ENCODE results near the gene UGT2B28.
"Not testable (repeated sequence)": the region's sequence is repeated elsewhere in the genome, so short reads cannot be mapped to it uniquely, and the experiment has no call there.

DNA sequence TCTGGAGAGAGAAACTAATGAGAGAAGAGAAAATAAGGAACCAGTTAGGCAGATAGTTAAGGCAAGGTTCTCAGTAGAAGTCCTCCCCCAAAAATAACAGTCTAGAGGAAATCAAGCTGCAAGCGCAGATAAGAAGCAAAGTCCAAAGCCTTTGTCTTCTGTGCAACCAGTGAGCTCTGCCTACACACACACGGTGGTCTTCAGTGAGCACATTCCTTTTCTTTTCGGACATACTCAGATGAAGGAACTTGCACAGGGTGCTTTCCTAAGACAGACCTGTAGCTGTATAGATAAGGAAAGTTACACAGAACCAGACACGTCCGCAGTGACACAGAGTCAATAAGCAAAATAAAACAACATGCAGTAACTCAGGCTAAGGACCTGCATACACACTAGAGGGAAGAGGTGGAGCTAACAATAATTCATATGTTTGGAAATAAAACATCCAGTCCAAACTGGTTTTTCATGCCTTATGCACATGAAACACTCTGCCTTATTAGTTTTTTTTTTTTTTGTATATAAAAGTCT lies 29.3 kb downstream of the UGT2B28 start:
- TF ChIP-seq, protein P1, sequence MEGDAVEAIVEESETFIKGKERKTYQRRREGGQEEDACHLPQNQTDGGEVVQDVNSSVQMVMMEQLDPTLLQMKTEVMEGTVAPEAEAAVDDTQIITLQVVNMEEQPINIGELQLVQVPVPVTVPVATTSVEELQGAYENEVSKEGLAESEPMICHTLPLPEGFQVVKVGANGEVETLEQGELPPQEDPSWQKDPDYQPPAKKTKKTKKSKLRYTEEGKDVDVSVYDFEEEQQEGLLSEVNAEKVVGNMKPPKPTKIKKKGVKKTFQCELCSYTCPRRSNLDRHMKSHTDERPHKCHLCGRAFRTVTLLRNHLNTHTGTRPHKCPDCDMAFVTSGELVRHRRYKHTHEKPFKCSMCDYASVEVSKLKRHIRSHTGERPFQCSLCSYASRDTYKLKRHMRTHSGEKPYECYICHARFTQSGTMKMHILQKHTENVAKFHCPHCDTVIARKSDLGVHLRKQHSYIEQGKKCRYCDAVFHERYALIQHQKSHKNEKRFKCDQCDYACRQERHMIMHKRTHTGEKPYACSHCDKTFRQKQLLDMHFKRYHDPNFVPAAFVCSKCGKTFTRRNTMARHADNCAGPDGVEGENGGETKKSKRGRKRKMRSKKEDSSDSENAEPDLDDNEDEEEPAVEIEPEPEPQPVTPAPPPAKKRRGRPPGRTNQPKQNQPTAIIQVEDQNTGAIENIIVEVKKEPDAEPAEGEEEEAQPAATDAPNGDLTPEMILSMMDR (IDR thresholded peaks at IDR 0.05): not testable (repeated sequence)
- TF ChIP-seq EP300, POLR2A (IDR thresholded peaks at IDR 0.05): not testable (repeated sequence)

Data from tibial nerve (tissue), 4 donors.